ENCODE measurements around the gene SNN.
A peak's percentile ranks its signal among the peaks of the same experiment; 100 is the strongest.

Gene SNN

DNA sequence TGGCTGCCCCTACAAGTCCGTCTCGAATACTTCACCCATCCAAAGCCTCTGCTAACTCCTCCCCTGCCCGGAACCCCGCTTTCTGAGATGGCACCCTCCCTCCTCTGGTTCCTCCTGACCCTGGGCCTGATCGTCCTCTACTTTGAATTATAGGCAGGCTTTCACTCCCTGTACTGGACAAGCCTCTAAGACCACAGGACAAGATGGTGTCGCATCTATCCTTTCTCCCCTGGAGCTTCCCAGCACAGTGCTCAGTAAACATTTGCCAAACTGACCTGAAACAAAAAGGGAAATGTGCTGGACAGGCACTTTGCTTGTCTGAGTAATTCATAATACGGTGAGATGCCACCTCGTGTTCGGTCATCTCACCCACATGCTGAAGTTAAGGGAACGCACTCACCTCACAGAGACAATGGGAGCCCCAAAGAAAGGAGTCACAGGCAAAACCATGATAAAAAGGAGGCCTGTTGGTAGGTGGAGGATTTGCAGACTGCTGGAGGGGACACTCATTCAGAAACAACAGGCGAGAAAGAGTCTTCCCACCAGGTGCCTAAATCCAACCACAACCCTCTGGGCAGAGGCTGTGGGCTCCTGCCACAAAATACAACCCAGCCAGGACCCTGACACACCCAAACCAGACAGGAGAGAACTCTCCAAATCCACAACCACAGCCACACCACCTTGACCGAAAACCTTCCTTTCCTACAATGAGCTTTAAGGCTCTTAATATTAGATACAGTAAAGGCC lies 28.2 kb downstream of the SNN start:
- DNase-seq (ENCODE audit: insufficient read length, low spot score) (no peak), FAIRE-seq (no peak)

DNA sequence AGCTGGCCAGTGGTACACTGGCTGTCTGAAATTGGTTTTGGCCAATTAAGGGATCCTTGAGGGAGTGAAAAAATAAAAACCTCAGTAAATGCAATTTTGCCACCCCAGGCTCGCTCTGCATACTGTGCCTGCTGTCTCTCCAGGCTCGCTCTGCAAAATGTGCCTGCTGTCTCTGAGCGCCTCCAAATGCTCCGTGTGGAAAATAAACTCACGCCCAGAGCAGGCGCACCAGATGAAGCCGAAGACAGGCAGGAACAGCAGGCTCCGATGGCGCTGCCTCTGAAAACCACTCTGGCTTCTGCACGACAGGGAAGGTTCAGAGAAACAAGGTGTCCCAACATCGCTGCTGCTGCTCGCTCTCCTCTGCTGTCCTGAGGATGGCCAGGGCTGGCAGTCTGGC lies 29.1 kb downstream of the SNN start:
- DNase-seq (ENCODE audit: insufficient read length, low spot score) (no peak), FAIRE-seq (no peak)

GRCh38 chr16:11698271-11698689 lies 30.0 kb downstream of the SNN start:
- DNase-seq (ENCODE audit: insufficient read length, low spot score) (no peak), FAIRE-seq (peak; percentile 67)

DNA sequence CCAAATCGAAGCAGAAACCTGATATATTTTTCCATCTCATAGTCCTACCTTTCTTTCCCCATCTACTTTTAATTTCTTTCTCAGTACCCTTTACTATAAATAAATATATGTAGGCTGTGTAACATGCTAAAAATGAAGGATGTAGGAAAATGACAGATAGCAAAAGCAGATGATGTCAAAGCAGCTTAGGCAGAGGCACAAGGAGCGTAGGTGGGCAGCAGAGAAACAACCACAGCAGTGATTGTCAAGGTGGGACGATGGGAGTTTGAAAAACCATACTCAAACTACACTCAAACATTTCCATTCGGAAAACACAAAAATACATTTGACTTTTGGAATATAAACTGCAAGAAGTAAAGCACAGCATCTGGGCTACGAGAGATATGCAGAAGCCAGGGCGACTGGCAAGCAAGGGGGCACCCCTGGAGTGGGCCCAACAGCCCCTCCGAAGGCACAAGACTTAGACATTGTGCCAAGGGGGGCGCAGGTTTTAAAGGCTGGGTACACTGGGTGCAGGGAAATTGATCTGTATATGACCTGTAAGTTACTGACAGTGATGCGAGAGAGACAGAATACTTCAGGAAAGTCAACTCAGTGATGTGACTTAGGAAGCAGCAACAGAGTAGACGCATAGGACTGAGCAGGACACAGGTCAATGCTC lies 31.1 kb downstream of the SNN start:
- FAIRE-seq (no peak), DNase-seq (ENCODE audit: insufficient read length, low spot score) (no peak)

DNA sequence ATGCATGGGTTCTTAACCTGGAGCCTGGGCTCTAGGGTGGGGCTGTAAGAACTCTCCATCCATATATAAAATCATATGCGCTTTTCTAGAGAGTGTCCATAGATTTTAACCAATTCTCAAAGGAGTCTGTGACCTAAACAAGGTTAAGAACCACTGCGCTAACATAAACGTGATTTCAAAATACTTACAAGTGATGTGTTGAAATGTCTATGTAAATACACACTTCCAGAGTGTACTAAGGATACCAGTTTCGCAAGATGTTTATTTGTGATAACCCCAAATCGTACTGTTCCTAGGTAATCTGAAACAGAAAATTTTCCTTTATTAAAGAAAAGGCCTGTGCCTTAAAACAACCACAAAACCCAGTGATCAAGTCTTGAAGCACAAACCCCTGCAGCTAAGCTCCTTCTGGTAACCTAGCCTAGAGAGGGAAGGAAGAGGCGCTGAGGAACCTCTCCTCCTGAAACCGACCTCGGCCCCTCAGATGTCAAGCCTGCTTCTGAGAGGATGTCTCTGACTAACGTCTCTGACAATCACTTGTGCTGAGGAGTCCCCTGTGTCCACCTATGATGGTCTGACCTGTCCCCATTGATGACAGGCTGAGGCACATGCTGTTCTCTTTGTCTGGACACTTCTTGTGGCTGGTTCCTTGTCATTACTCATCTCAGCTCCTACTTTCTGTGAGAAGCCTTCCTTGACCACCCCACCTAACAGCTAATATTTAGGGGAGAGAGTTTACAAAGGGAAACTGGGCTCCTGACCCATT lies 32.2 kb downstream of the SNN start:
- FAIRE-seq, result no peak
- no peak for DNase-seq (ENCODE audit: insufficient read length, low spot score)

DNA sequence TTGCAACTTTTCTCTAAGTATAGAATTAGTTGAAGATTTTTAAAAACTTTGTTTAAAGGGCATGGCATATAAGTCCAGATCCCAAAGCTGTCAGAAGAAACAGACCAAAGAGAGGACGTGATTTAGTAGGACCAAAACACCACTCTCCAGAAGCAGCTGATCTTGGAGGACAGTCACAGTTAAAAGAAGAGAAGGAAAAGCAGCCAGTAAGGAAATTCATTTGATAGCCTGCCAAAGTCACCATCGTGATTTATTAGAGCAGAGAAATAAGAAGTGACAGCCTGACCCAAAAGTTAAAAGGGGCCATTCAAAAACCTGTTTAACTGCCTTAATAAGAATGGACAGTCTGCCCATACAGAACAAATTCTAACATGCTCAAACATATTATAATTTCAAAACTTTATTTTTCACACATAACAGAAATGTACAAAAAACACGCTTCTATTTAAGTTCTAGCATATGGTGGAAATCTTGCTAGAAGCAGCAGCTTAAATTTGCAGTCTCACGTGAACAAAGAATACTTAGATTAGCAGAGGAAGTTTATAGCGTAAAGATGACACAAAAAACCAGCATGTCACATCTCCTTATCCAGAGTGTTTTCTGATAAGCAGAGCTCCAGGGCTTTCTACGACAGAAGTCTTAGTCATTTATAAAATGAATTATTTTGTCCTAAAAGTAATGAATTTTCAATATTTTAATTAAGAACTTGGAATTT lies 37.2 kb downstream of the SNN start:
- DNase-seq (ENCODE audit: insufficient read length, low spot score) (no peak), FAIRE-seq (no peak)

- FAIRE-seq (peak; percentile 85), DNase-seq (ENCODE audit: insufficient read length, low spot score) (no peak)
These were observed 38.0 kb downstream of the SNN start for GRCh38 chr16:11706180-11706742.

DNA sequence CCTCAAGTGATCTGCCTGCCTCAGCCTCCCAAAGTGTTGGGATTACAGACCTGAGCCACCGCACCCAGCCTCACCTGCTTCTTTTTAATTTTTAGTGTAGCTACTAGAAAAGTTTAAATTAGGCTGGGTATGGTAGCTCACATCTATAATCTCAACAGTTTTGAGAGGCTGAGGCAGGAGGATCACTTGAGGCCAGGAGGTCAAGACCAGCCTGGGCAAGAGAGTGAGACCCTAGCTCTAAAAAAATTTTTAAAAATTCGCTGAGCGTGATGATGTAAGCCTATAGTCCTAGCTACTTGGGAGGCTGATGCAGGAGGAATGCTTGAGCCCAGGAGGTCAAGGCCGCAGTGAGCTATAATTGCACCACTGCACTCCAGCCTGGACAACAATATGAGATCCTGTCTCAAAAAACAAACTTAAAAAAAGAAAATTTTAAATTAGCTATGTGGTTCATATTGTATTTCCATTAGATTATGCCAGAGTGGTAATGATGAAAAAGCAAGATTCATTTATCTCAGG lies 39.5 kb downstream of the SNN start:
- DNase-seq (ENCODE audit: insufficient read length, low spot score), result no peak
- FAIRE-seq, result no peak

DNA sequence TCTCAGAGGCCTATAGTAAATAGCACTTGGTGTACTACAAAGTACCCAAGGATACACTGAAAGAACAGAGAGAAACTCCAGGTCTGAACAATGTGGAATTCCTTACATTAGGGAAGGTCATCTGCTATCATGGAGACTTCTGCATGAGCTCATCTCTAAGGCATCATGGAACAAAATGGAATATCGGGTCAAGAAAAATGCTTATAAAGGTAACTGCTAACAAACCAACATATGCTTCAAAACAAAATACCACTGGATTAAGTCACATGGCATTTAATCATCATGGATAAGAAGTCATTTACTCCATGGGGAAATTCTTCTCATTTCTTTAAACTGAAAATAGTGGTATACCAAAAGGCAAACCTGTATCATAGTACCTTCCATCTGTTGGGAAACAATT lies 40.2 kb downstream of the SNN start:
- DNase-seq (ENCODE audit: insufficient read length, low spot score) (no peak), FAIRE-seq (no peak)

GRCh38 chr16:11711662-11712061 lies 43.4 kb downstream of the SNN start:
- FAIRE-seq (no peak), DNase-seq (ENCODE audit: insufficient read length, low spot score) (no peak)

GRCh38 chr16:11712122-11712521 lies 43.9 kb downstream of the SNN start:
- FAIRE-seq (no peak), DNase-seq (ENCODE audit: insufficient read length, low spot score) (no peak)

DNA sequence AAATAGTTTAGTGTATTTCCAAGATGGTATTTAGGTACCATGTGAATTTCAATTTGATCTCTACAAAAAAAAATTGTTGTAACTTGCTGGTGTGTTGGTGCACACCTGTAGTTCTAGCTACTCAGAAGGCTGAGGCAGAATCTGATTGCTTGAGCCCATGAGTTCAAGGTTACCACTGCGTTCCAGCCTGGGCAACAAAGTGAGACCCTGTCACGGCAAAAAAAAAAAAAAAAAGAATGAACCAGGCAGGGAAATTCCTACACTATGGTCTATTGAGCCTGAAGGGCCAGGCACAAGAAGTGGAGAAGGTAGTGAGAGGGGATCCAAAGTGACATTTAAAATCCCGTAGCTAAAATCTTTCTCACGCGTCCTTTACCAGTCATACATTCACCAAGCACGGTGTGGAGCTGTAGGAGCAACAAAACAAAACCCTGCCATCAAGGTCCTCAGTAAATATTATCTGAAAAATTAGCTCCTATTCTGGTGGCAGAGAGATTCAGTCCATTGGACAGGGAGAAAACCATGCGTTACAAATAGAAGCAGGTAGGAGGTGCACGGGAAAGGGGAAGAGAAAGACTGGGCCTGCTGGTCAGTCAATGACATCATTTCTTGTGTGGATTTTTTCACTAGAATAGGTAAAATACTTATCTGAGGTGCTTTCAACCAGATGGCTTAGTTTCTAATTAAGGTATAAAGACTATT lies 47.1 kb downstream of the SNN start:
- peak; percentile 52 for FAIRE-seq
- no peak for DNase-seq (ENCODE audit: insufficient read length, low spot score)

GRCh38 chr16:11716336-11716735 lies 48.1 kb downstream of the SNN start:
- FAIRE-seq (no peak), DNase-seq (ENCODE audit: insufficient read length, low spot score) (no peak)

GRCh38 chr16:11717811-11718210 lies 49.6 kb downstream of the SNN start:
- DNase-seq (ENCODE audit: insufficient read length, low spot score), result no peak
- no peak for FAIRE-seq

- DNase-seq (ENCODE audit: insufficient read length, low spot score) (no peak), FAIRE-seq (no peak)
These were observed 50.9 kb downstream of the SNN start for GRCh38 chr16:11719171-11719570.

DNA sequence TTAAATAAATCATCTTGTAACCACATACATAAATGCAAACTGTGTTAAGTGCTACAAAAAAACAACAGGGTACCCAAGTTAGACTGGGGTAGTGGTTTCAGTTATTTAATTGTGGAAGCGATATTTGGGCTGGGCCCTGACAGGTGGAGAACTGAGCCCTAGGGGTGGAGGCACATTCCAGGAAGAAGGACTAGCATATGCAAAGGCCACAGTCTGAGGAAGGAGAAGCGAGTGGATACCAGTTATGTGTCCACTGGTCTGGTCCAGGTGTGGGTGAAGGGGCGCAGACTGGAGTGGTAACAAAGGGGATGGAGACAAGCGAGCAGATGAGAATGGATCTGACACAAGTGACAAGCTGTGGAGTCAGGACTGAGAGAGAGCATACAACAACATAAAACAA lies 51.5 kb downstream of the SNN start:
- no peak for FAIRE-seq
- no peak for DNase-seq (ENCODE audit: insufficient read length, low spot score)

DNA sequence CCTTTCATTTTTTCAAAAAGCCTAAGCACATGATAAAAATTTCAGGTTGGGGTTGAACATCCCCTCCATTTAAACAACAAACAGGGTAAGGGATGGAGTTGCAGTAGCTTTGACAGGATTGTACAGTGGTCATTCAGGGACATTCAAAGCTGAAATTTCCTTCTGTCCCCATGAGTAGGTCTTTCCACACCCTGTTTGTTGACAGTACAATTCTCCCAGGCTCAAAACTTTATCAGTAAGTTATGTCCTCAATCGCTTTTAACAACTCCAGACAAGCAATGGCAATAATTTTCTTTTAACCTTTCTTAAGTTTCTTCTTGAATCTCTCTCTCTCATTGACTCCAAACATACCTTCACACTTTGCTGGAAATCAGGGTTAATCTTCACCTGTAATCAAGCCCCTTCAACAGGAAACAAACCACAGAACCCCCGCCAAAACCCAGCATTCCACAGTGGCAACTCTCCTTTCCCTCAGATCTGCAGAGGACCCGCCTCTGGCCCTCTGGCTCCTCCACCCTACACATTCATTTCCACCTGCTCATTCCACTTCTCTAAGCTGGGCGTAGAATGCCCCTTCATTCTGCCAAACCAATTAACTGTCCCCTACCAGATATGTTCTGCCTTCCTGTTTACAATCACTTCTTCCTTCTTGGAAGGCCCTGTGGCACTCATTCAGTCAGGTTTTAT lies 53.7 kb downstream of the SNN start:
- DNase-seq (ENCODE audit: insufficient read length, low spot score) (no peak), FAIRE-seq (no peak)

DNA sequence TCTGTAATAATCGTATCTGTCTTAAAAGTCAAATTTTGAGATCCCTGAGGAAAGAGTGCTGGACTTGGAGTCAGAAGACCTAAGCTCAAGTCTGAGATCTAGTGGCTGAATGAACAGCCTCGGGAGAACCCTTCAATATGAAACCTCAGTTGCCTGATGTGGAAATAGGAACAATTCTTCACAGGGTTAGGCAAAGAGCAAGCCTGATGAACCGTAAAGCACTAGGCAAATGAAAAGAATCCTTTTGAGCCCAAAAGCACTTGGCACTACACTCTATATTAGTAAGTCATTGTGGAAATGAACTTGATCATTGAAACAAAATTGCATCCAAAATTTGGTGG lies 54.2 kb downstream of the SNN start:
- no peak for FAIRE-seq
- no peak for DNase-seq (ENCODE audit: insufficient read length, low spot score)

DNA sequence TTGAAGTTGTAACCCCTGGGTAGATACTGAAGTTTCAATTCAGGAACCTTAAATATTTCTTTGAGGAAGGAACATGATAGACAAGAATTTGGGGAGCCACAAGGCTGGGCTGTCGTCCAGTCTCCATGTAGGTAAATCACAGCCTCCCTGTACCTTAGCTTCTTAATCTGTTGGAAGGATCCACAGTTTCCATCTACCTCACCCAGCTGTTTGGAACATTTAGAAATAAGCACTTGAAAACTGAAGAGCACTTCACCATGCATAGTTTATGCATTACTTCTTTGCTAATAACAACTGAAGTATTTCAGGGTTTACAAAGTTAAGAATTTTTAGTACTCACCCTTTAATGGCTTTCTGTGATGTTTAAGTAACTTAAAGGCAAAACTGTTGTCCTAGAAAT lies 57.2 kb downstream of the SNN start:
- DNase-seq (ENCODE audit: insufficient read length, low spot score) (no peak), FAIRE-seq (no peak)

DNA sequence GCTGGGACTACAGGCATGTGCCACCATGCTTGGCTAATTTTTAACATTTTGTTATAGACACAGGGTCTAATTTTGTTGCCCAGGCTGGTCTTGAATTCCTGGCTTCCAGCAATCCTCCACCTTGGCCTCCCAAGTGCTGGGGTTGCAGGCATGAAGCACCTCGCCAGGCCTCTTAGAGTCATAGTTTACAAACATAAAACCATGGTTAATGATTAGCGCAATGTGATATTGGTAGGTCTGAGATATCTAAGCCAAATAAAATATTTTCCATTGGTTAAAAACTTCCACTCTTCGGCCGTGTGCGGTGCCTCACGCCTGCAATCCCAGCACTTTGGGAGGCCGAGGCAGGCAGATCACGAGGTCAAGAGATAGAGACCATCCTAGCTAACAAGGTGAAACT lies 57.8 kb downstream of the SNN start:
- DNase-seq (ENCODE audit: insufficient read length, low spot score), result no peak
- no peak for FAIRE-seq

Measured in GM19239 (cell line).